ENCODE data around the gene TSC1.

DNA sequence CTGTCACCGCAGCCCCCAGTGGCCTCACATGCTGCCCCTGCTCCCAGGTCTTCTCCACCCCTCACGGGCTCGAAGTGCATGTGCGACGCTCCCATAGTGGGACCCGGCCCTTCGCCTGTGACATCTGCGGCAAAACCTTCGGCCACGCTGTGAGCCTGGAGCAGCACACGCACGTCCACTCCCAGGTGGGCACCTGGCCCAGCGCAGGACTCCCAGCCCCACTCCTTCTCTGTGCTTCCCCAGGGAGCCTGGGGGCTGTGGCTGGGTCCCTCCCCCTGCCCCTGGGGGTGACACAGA, 44.5 kb upstream of the TSC1 start:
- TF ChIP-seq, protein P1, sequence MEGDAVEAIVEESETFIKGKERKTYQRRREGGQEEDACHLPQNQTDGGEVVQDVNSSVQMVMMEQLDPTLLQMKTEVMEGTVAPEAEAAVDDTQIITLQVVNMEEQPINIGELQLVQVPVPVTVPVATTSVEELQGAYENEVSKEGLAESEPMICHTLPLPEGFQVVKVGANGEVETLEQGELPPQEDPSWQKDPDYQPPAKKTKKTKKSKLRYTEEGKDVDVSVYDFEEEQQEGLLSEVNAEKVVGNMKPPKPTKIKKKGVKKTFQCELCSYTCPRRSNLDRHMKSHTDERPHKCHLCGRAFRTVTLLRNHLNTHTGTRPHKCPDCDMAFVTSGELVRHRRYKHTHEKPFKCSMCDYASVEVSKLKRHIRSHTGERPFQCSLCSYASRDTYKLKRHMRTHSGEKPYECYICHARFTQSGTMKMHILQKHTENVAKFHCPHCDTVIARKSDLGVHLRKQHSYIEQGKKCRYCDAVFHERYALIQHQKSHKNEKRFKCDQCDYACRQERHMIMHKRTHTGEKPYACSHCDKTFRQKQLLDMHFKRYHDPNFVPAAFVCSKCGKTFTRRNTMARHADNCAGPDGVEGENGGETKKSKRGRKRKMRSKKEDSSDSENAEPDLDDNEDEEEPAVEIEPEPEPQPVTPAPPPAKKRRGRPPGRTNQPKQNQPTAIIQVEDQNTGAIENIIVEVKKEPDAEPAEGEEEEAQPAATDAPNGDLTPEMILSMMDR (conservative IDR thresholded peaks at IDR 0.05; ENCODE audit: low read depth, low read length) = no peak
- TF ChIP-seq EZH2 (IDR thresholded peaks at IDR 0.05; ENCODE audit: borderline replicate concordance, low read depth, low read length, poor library complexity, severe bottlenecking) = no peak

Data from A673 (cell line).